Activated CD4-positive, alpha-beta T cell treated with anti-CD3 and anti-CD28 coated beads, Interleukin-2, amount 50 U/mL, for 16 hours (primary cell): Measurements from ENCODE around the gene GMDS.

Experiments
- DNase-seq: peaks from one replicate; pipeline ENCODE4 v3.0.0-alpha.2; 2020

The GMDS gene

DNA sequence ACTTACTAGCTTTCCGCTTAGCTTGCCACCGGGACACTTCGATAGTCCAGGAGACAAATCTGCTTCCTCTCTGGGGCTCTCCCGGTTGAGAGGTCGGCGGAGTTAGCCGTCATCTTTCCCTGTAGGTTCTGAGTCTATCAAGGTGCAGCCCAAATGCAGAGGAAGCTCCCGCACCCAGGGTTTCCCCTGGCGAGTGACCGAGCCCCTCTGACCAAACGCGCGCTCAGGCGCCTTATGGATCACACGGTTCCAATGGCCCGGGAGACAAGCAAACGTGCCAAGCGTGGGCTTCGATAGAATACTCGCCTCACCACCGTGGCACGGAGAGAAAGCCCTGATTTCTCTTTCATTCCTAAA lies 651.5 kb downstream of the GMDS start:
- no peak for DNase-seq

DNA sequence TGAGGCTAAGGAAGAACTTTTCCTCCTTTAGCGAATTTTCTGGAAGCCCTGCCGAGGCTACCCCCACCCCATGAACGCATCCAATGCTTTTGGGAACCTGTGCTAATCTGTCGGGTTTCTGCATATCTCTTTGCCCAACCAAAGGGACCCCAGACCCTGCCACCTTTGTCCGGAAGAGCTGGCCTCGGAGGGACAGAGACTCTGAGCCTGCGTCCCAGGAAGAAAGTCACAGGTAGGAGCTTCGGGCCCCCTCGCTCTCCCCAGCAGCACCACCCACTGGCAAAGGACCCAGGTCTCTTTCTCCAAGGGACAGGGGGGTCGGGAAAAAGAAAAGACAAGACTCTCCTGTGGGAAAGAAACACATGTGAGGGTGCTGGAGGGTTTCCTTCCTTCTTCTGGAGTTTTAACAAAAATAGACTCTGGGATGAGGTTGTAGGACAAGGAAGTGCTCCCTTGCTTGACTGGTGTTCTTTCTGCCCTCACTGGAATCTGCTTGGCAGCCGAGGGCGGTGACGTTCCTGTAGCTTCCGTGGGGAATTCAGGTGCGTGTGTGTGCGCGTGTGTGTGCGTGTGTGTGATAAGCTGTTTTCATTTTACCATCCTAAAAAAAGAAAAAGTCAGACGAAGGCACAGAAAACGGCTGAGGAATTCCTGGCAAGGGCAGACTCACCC lies 652.0 kb downstream of the GMDS start:
- DNase-seq = no peak

DNA sequence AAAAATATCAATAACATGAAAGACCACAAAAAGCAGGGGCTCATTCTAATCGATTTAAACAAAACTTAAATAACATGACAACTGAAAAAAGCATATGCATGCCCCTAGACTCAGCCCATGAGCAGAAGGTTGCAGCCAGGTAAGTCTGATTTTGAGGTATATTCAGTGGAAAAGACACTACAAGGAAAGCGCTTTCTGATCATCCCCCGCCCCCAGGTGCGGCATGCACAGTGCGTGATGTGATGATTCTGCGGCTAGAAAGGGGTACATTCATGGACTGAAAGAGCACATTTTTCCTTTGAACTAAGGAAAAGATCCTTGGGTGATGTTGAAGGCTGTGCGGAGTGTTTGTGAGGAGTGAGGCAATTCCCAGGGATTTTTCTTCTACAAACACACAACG lies 652.6 kb downstream of the GMDS start:
- DNase-seq = no peak

DNA sequence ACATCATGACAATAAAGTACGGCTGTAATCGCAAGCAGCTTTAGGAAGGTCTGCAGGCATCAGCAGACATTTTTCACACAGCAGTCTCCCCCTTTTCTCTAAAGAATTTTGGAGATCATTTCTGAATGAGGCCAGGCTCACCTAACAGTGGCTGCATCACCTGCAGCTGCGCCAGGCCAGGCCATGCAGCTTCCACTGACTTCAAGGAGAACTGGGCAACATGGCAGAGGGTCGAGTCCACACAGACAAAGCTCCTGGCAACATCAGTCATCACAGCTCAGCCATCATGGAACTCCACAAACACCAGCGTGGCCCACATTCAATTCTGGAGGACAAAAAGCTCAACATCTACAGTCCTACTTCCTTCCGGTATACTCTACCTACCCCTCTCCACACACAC lies 653.5 kb downstream of the GMDS start:
- DNase-seq = no peak

DNA sequence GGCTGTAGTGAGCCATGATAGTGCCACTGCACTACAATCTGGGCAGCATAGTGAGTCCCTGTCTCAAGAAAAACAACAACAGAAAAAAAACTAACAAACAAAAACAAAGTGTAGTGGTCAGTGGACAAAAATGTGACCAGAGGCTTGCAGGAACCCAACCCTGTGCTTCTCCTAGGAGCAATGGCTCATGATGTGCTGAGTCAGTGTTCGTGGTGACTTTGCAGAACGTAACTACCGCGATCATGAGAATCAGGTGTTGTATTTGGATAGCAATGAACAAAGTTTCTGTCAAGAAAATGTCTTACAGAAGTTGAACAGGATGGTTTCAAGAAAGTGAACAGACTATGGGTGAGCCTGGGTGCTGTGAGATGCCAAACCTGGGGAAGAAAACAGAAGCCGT lies 654.2 kb downstream of the GMDS start:
- no peak for DNase-seq

DNA sequence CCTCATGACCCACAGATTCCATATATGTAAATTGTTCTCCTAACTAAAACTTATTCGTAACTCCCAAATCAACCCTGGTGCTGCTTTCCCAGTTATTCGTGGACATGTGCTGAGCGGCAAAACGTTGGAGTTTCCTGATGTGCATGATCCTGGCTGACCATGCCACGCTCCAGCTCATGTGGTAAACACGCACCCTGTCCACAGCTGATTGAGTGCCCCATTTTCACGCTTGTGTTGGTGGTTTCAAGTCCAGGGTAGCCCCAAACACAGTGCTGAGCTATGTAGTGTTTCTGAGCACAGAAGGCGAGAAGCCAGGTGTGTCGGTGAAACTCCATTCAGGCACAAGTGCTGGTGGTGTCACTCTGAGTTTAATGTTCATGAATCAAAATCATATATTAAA lies 654.8 kb downstream of the GMDS start:
- DNase-seq = no peak

DNA sequence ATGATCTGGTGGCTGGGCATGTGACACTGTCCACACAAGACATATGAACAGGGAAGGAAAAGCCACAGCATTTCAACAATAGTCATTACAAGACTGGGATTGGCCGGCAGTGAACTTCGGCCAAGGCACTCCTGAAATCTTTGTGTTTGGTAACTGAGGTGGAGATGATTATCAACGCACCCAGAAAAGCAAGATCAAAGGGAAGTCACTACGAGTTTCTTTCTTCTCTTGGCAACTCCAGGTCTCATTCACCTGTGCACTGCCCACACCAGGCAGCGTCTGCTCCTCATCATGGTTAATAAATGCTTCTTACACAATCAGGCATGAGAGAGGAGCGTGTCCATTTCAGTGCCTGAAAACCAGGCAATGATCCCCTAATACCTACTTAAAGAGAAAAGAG lies 656.2 kb downstream of the GMDS start:
- DNase-seq = no peak

DNA sequence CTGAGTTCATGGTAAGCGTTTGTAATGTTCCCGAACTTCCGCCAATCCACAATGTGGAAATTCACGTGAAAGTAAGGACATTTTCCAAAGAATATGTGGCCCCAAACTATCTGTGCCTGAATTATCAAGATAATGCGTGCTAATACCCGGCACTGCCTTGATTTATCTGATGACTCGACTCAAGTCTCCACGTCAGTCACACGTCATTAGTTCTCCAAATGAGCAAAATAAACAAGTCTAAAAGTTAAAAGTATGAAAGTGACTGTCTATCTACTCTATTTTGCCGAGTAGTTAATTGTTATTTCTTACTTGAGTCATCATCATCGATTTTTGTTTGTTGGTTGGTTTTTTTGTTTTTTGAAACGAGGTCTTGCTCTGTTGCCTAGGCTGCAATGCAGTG lies 657.4 kb downstream of the GMDS start:
- no peak for DNase-seq

DNA sequence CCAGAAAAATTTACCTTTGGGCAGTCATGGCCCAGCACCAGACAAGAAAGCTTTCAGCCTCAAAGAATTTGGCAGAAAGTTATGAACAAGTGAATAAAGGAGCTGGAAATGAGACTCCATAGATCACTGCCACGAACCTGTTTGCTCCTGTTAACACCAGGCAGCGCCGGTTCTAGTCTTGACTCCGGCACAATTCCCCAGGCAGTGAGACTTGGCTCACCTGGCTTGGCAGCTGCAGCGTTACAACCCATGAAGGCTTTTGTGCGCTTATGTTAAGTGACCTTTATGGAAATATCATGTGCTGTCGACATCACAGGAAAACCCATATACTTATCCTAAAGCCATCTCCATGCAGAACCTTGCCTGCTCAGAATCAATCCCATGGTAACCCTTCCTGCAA lies 657.9 kb downstream of the GMDS start:
- DNase-seq = no peak

DNA sequence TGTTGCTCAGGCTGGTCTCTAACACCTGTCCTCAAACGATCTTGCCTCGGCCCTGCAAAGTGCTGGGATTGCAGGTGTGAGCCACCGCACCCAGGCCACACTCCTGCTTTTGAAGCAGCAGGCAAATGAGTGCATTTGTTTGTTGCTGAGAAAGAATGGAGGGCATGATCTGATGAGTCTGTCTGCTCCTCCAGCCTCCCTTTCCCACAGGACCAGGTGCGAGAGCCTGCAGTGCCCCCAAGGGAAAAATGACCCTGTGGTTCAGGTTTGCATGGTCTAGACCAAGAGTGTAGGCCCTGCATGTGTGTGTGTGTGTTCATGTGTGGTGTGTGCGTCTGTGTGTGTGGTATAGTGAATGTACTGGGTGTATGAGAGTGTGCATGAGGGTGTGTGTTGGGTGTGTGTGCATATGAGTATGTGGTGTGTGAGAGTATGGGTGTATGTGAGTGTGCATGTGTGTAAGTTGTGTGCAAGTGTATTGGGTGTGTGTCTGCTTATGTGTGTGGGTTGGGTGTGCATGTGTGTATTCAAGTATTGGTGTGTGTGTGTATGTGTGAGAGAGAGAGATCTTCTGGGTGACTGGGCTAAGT lies 658.4 kb downstream of the GMDS start:
- DNase-seq = no peak

DNA sequence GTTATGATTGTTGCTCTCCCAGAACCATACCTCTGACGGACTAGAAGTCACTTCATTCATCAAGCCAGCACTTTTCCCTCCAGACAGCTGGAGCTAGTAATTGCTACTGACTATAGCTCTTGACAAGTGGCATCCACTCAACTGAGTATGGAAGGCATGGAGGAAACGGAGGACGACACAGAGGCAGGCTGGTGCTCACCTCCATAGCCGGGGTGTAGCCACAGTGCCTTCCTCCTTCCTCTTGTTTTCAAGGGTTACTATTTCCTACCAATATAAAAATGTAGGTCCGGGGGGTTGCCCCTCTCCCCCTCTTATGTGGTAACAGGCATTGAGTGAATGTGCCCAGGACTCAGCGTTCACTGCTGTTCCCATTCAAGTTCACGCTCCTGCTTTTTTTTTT lies 659.1 kb downstream of the GMDS start:
- no peak for DNase-seq

DNA sequence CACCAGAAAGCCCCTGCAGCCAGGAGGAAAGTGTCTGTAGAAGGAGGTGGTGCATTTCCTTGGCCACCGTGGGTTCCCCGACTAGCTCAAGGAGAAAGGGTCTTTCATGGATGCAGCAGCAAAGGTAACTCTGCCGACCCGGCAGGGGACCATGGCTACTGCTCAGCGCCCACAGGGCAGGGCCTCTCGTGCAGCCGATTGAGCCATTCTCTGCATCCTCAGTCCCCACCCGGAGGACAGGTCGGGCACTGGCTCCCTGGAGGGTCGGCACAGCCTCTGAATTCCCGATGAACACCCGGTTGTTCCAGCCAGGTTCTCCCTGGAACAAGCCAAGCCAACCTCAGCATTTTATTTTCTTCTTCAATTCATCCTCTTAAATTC lies 659.7 kb downstream of the GMDS start:
- no peak for DNase-seq

DNA sequence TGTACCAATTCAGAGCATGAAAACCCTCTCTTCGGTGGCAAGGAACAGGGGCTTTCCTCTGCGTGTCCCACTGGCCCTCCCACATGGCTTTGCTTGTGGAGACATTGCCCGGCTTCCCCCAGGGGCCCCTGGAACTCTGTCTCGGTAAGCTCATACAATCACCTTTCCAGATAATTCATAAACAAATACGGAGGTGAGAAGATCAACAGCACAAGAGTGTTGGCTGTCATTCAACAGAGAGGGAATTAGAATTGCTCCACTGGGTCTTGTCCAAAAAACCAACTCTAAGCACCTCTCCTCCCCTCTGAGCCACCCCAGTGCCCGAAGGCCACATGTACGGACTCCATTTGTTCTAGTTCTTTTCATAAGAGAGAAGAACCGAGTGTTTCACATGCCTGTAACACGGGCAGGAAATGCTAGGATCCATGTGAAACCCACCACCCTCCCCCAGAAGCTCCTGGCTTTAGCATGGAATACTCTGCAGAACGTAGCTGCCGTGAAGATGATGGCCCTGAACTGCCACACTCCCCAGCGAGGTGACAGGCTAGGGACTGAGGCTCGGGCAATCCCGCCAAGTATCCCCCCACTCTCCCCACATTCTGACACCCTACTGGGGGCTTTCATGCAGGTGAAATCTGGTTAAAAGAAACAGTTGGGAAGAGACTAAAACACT lies 660.3 kb downstream of the GMDS start:
- DNase-seq = no peak

DNA sequence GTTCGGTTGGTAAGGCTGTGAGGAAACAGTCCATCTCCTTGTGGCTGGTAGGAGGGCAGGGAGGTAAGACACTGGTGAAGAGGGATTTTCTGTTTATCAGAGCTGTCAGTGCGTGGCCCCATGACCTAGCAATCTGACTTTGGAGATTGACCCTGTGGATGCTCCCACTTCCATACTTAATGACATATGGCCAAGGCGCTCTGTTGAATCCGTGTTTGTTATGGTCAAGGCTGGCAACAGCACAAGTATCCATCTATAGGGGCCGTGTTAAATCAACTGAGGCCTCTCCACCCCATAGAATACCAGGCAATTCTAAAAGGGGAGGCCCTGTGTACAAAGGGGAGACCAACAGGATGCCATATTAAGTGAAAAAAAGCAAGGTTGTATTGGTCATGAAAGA lies 661.3 kb downstream of the GMDS start:
- DNase-seq = no peak

DNA sequence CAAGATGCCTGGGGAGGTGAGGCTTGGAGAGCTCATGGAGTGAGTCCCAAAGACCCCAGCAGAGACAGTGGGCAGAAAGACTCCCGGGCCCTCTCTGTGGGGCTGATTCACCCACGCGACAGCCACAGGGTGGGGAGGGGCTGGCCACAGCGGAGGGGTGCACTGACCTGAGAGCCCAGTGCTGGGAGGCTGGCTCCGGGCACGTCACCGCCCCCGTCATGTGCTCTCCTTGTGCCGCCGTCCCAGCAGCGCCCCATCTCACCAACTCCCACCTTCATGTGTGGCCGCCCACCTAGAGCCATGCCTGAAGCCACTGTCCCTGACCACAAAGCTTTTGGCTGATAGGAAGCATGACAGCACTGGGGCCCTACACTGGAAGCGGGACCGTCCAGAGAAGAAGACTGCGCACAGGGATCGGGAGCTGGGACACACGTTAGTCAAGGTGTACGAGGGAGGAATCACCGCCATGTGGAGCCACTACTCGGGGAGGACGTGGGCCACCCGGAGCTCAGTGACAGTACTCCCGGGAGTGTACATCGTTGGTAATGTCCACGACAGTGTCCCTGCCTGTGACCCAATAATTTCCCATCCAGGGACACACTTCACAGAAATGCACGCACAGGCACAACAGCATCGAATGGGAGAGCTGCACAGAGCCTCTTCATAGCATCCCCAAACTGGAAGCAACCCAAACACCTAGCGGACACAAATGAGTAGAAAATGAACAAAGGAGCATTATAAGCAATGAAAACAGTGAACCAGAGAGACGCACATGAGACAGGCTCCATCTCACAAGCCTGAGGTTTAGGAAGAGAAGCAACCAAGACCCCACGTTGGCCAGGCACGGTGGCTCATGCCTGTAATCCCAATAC lies 664.0 kb downstream of the GMDS start:
- DNase-seq = no peak

DNA sequence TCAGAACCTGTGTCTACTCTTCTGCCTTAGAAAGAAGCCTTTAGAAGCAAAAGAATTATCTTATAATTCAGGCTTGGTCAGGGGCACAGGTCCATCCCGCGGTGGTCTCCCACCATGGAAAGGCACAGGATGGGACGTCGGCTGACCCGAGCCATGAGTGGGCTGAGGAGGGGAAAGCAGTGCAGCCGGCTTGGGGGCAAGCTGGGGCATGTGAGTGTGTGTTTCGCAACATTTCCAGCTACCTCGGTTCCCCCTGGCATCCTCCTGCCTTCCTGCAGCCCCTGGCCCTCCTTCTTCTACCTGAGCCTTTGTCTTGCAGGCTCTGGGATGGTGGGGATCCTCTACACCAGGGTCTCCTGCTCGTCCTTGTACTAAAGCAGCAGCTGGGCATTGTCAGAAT lies 664.8 kb downstream of the GMDS start:
- DNase-seq = no peak

DNA sequence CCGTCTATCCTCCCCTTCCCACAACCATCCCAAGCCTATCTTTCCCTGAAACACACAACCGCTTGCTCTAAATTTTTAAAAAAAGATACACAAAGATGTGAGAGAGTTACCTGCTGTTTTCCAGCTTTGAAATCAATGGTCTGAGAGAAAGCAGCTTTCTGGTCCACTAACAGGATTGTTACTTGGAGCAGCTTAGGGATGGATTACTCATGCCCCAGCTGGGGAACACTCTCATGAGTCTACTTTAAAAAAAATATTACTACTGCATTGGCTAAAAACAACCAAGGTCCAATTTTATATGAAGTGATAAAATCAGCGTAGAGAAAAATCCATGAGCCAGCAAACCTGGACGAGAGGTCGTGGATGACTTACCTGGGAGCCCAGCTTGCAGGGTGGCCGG lies 665.3 kb downstream of the GMDS start:
- no peak for DNase-seq

DNA sequence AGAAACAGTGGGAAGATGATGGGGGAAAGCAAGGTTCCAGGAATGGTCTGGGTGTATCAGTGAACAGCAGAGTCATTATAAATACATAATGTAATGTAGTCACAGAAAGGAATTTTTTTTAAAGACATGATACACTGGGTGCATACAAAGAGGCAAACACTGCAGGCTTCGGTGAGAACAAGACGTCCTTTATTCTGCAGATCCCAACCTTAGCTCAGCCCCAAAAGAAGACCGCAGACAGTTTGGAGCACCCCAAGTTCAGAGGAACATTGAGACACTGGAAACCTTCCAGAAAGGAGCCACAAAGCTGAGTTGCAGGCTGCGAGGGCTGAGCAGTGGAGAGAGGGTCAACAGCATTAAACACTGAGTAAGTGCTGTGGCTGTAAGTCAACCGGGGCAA lies 666.3 kb downstream of the GMDS start:
- no peak for DNase-seq

DNA sequence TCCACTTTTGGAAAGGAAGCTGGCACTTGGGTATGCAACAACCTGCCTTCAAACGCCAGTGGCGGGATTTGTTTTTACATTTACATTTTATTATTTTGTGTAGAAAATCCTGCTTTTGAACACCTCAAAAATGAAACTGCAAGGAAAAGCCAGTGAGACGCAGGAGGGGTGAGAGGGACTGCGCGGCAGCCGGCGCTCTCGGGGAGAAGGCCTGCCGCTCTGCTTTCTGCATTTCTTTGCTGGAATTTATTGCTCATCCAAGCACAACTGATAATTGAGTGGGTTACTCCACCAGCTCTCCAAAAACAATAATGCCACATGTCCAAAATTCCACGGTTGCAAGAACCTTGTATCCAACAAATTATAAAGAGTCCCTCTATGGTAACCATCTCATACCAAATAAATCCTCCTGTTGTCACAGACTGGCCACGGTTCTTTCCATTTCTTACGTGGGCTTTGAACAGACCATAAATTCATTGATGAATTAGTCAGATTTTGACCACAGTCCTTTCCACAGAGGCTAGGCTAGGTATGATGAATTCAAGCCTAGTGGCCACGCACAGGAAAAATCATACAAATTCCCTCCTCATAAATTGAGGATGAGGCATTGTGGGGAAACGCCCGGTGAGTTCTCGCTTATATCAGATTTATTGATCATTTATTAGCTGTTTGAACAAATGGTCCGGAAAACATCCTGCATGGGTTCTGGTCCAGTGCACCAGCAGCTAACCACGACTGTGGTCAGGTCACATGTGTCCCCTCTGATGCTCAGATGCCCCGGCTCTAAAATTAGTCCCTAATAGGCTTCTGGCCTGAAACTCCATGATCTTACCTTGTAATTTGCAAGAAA lies 667.3 kb downstream of the GMDS start:
- no peak for DNase-seq

DNA sequence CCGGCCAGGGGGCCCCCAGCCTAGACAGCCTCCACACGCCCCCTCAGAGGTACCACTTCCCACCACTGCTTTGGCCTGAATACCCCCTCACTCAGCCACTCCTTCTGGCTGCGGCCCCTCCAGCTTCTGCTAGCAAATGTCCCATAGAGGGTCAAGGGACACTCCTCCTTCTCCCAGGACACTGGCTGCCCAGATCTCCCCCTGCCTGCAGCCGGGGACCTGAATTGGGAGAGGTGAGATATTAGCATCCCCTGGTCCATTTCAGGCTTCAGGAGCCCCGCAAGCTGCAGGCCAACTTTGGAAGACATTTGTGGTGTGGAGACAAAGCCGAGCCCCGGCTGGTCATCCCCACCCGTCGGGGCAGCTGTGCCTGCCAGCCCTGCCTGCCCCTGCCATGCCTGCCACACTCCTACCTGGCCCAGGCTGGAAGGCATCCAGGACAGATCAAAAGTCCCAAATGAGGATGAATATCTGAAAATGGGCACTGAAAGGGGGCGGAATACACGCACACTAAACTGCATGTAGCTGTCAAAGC lies 668.2 kb downstream of the GMDS start:
- no peak for DNase-seq

DNA sequence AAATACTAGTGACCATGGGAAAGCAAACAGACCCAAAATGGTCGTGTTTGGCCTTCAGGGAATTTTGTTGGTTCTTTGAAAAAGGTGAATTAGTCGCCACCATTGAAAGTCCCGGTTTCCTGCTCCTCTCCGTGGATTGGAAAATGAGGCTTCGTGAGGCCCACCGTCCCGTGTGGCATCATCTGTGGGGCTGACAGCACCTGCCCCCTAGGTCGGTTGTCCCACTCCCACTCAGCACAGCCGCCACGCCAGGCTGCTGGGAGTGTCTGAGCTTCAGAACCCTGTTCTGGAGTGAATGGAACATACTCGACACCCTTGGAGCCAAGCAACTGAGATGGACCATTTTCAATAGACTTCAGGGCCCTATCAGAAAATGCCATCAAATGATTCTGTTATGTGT lies 668.7 kb downstream of the GMDS start:
- DNase-seq = no peak

DNA sequence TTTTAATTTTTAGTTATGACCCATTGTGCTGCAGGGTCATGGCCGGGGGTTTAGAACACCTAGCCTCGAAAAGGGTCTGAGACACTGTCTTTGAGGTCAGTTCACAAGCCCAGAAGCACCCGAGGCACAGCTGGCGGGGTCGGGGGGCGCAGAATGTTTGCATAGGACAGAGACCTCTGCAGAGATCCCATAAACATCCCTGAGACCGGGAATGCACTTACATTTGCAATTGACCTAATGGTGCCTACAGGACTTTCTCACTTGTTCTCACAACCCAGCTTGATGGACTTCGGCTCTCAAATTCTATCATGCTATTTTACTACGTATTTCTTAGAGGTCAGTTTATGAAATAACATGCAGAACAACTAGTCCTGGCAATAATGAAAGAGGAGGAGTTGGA lies 669.2 kb downstream of the GMDS start:
- DNase-seq = no peak
